GM23338 (cell line): ENCODE measurements around the gene YJEFN3.

ENCODE experiments used
- CREB1 ChIP-seq: fragments of 250-450 bp; sonication (Bioruptor Pico); IDR thresholded peaks from 2 replicates; pipeline ENCODE4 v1.5.0; 2020; ENCODE audit warnings: low read depth, mild to moderate bottlenecking, moderate library complexity
- CTCF ChIP-seq, 2 experiments: fragments of 200-600 bp in 1 of 2; sonication (generic) in 1 of 2; conservative IDR thresholded peaks; 2 replicates each; pipeline versions ENCODE4 v1.5.1 to v1.6.1; 2016 to 2017; ENCODE audit warnings: antibody characterized with exemption in 2 of 2, low read depth in 2 of 2, mild to moderate bottlenecking in 2 of 2, moderate library complexity in 1 of 2
- ETS1 ChIP-seq: IDR thresholded peaks from 2 replicates; pipeline ENCODE4 v1.6.1; 2016; ENCODE audit warnings: antibody characterized with exemption
- EZH2 ChIP-seq: fragments of 200-600 bp; sonication (generic); IDR thresholded peaks from one replicate; pipeline ENCODE4 v1.8.0; 2017; ENCODE audit warnings: antibody characterized with exemption, mild to moderate bottlenecking, low read depth; ENCODE audit not compliant: unreplicated experiment
- EZH2phosphoT487 ChIP-seq: fragments of 200-600 bp; sonication (generic); IDR thresholded peaks from one replicate; pipeline ENCODE4 v1.8.1; 2018; ENCODE audit warnings: antibody characterized with exemption; ENCODE audit not compliant: unreplicated experiment
- JUNB ChIP-seq: IDR thresholded peaks from one replicate; pipeline ENCODE4 v1.6.1; 2016; ENCODE audit warnings: antibody characterized with exemption; ENCODE audit not compliant: unreplicated experiment
- NANOG ChIP-seq: IDR thresholded peaks from 2 replicates; pipeline ENCODE4 v1.6.1; 2016; ENCODE audit warnings: antibody characterized with exemption, borderline replicate concordance
- POLR2AphosphoS5 ChIP-seq: IDR thresholded peaks from 2 replicates; pipeline ENCODE4 v1.6.1; 2016; ENCODE audit warnings: antibody characterized with exemption, low read depth
- REST ChIP-seq: IDR thresholded peaks from one replicate; pipeline ENCODE4 v1.6.1; 2018; ENCODE audit warnings: antibody characterized with exemption; ENCODE audit not compliant: unreplicated experiment
- STAT1 ChIP-seq: IDR thresholded peaks from one replicate; pipeline ENCODE4 v1.6.1; 2016; ENCODE audit warnings: antibody characterized with exemption; ENCODE audit not compliant: unreplicated experiment
- ZNF114 ChIP-seq: fragments of 250-450 bp; sonication (Bioruptor Pico); IDR thresholded peaks from 2 replicates; pipeline ENCODE4 v1.5.0; 2020; ENCODE audit warnings: mild to moderate bottlenecking, moderate library complexity
- ZNF331 ChIP-seq: fragments of 250-450 bp; sonication (Bioruptor Pico); IDR thresholded peaks from 2 replicates; pipeline ENCODE4 v1.5.0; 2020; ENCODE audit warnings: low read depth, mild to moderate bottlenecking, moderate library complexity

GRCh38 chr19:19550972-19551852 lies 22.5 kb downstream of the YJEFN3 start:
- TF ChIP-seq POLR2AphosphoS5 (no peak), CTCF (conservative IDR thresholded peaks at IDR 0.05; ENCODE audit: low read depth in 2 of 2) (no peak), ZNF331 (CRISPR knock-in tag) (no peak), EZH2phosphoT487 (no peak), EZH2 (no peak), CREB1 (CRISPR knock-in tag) (no peak), ZNF114 (CRISPR knock-in tag) (no peak), REST (no peak), STAT1 (no peak), JUNB (no peak), NANOG (no peak), ETS1 (no peak)
